ENCODE results near the gene WDR26. TPM values are rescaled to one million over a fixed set of nuclear protein-coding genes. Genes with fewer than 3 reads are reported as not detected.

WDR26 gene
- total and polyA plus RNA-seq, 9 of the 15 experiments (the other 6 are each of a cell fraction or from before 2014, with no cell fraction given) = 11.5 to 66.0 (median 39.8) TPM

DNA sequence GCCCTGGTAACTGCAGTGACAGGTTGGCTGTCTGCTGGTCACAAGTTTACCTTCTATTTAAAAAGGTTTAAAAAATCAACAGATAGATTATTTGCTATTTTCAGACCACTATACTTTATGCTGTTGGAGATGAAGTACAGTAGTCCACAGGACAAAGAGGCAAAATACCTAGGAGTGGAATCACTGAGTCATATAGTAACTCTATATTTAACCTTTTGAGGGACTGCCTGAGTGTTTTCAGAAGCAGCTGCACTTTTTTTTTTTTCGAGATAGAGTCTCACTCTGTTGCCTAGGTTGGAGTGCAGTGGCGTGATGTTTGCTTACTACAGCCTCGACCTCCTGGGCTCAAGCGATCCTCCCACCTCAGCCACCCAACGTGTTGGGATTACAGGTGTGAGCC lies 66.2 kb downstream of the WDR26 start:
- ChIA-PET POLR2A (no interaction called here), CTCF (ENCODE audit: low intra/inter-chr PET ratio) (no interaction called here)
- H3K36me3 ChIP-seq (ENCODE audit: control insufficient read depth, insufficient read depth, low read length) = peaks cover 66% of the 10 kb centered on the region
- intact Hi-C loops (cut with micrococcal nuclease) (no loop called here), in situ Hi-C loops (cut with MboI) (no loop called here)
- no peaks in the 10 kb centered on the region for H3K9me1 ChIP-seq (ENCODE audit: control insufficient read depth, insufficient read depth, low read length)
- peaks cover 5% of the 10 kb centered on the region; the same call in 1 of the 3 replicates for H3K79me2 ChIP-seq (ENCODE audit: control insufficient read depth, insufficient read depth, low read length)
- H3K4me3 ChIP-seq = no peak overlapping the region
- no peaks in the 10 kb centered on the region for H3K4me1 ChIP-seq (replicated peaks in 1 of 2; ENCODE audit: control insufficient read depth in 2 of 2, insufficient read depth in 2 of 2, low read length in 2 of 2)
- H4K20me1 ChIP-seq (replicated peaks; ENCODE audit: control insufficient read depth, insufficient read depth, low read length) = no peaks in the 10 kb centered on the region
- H3K4me2 ChIP-seq (ENCODE audit: insufficient read depth, low read length) = no peak overlapping the region
- H3K27me3 ChIP-seq (ENCODE audit: control insufficient read depth in 2 of 2, insufficient read depth in 2 of 2, low read length in 2 of 2) = no peaks in the 10 kb centered on the region
- no peak for FAIRE-seq
- H3K9ac ChIP-seq (ENCODE audit: insufficient read depth in 1 of 2, low read depth in 2 of 2, low read length in 2 of 2) = no peak overlapping the region
- no TSS peak for BruUV-seq (replicated peaks)
- TF ChIP-seq NCOA2 (IDR thresholded peaks at IDR 0.05; ENCODE audit: partially characterized antibody in 2 of 2) = no peak
- TF ChIP-seq CBFA2T3 (IDR thresholded peaks at IDR 0.05) = no peak
- no peak for TF ChIP-seq ZNF384 (IDR thresholded peaks at IDR 0.05; ENCODE audit: low read depth, low read length)
- TF ChIP-seq, protein P1, sequence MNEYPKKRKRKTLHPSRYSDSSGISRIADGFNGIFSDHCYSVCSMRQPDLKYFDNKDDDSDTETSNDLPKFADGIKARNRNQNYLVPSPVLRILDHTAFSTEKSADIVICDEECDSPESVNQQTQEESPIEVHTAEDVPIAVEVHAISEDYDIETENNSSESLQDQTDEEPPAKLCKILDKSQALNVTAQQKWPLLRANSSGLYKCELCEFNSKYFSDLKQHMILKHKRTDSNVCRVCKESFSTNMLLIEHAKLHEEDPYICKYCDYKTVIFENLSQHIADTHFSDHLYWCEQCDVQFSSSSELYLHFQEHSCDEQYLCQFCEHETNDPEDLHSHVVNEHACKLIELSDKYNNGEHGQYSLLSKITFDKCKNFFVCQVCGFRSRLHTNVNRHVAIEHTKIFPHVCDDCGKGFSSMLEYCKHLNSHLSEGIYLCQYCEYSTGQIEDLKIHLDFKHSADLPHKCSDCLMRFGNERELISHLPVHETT (CRISPR knock-in tag; conservative IDR thresholded peaks at IDR 0.05 in 1 of 2, IDR thresholded peaks at IDR 0.05 in 1 of 2) = no peak
- no peak for TF ChIP-seq ZNF146 (CRISPR knock-in tag; IDR thresholded peaks at IDR 0.05; ENCODE audit: unreplicated experiment)
- TF ChIP-seq, protein P2, sequence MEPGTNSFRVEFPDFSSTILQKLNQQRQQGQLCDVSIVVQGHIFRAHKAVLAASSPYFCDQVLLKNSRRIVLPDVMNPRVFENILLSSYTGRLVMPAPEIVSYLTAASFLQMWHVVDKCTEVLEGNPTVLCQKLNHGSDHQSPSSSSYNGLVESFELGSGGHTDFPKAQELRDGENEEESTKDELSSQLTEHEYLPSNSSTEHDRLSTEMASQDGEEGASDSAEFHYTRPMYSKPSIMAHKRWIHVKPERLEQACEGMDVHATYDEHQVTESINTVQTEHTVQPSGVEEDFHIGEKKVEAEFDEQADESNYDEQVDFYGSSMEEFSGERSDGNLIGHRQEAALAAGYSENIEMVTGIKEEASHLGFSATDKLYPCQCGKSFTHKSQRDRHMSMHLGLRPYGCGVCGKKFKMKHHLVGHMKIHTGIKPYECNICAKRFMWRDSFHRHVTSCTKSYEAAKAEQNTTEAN (CRISPR knock-in tag; IDR thresholded peaks at IDR 0.05) = no peak
- no peak for TF ChIP-seq ERF (CRISPR knock-in tag; IDR thresholded peaks at IDR 0.05)
- no peak for TF ChIP-seq ZNF57 (CRISPR knock-in tag; IDR thresholded peaks at IDR 0.05)
- no peak overlapping the region for H2AFZ ChIP-seq (ENCODE audit: low read depth, low read length)
- DNase-seq (ENCODE audit: extremely low read depth in 1 of 4, low spot score in 3 of 4) = no peak
- no peak overlapping the region for H3K27ac ChIP-seq (ENCODE audit: extremely low read depth, low read depth, low read length)
- H3K9me3 ChIP-seq (replicated peaks; ENCODE audit: control insufficient read depth, insufficient read depth, low read depth, low read length) = no peaks in the 10 kb centered on the region
- 78% methylated on average over 5 of the region's 5 CpGs for WGBS (ENCODE audit: insufficient coverage, low coverage, missing lambda C conversion rate)
- no peak for ATAC-seq

Measured in K562 (cell line).